GM12864 (cell line): ENCODE data around the gene LSG1.

Experiments
- DNase-seq: peaks from one replicate; pipeline ENCODE4 v3.0.0-alpha.2; 2011; ENCODE audit warnings: low read depth
- H3K4me3 ChIP-seq: 2 replicates; pipeline ENCODE4 v1.5.1; 2011; ENCODE audit warnings: mild to moderate bottlenecking, low read depth, low read length, control low read depth
- CTCF ChIP-seq: IDR thresholded peaks from 2 replicates; pipeline ENCODE4 v1.5.1; 2011; ENCODE audit warnings: low read depth, mild to moderate bottlenecking, moderate library complexity, low read length, control low read depth, inconsistent platforms; ENCODE audit errors: missing control alignments

Gene LSG1

GRCh38 chr3:194659778-194660177 is 12.2 kb downstream of the LSG1 start:
- DNase-seq = no peak
- no peak overlapping the region for H3K4me3 ChIP-seq
- no peak for TF ChIP-seq CTCF

- DNase-seq = no peak
- TF ChIP-seq CTCF = no peak
- H3K4me3 ChIP-seq = no peak overlapping the region
These were observed 13.3 kb downstream of the LSG1 start for GRCh38 chr3:194658477-194659242.

- no peak for TF ChIP-seq CTCF
- H3K4me3 ChIP-seq = no peak overlapping the region
- no peak for DNase-seq
These were observed 14.6 kb downstream of the LSG1 start for GRCh38 chr3:194657439-194657838.

- no peak overlapping the region for H3K4me3 ChIP-seq
- no peak for DNase-seq
- TF ChIP-seq CTCF = no peak
These were observed 17.5 kb downstream of the LSG1 start for GRCh38 chr3:194654443-194654842.

- no peak for TF ChIP-seq CTCF
- no peak for DNase-seq
- no peak overlapping the region for H3K4me3 ChIP-seq
These were observed 24.2 kb downstream of the LSG1 start for GRCh38 chr3:194647747-194648146.

- DNase-seq = no peak
- TF ChIP-seq CTCF = no peak
- H3K4me3 ChIP-seq = no peak overlapping the region
These were observed 29.2 kb downstream of the LSG1 start for GRCh38 chr3:194642769-194643168.

GRCh38 chr3:194640829-194641228 is 31.2 kb downstream of the LSG1 start:
- no peak for DNase-seq
- peak; percentile 26 for TF ChIP-seq CTCF
- no peak overlapping the region for H3K4me3 ChIP-seq
